Measurements from ENCODE around the gene SECTM1.

GRCh38 chr17:82311971-82312370, 21.6 kb downstream of the SECTM1 start:
- no peak for TF ChIP-seq CTCF (IDR thresholded peaks at IDR 0.05)
- TF ChIP-seq POLR2A (IDR thresholded peaks at IDR 0.05), result no peak

All from right lobe of liver (tissue), 4 donors.